Left renal pelvis (tissue), 4 donors: ENCODE measurements around the gene CES2. TPM values are rescaled to one million over a fixed set of nuclear protein-coding genes. Genes with fewer than 3 reads are reported as not detected.
A peak's percentile ranks its signal among the peaks of the same experiment; 100 is the strongest.
"Not testable (repeated sequence)": the region's sequence is repeated elsewhere in the genome, so short reads cannot be mapped to it uniquely, and the experiment has no call there.

Experiments used
- DNase-seq, 4 donors: peaks; one replicate each; pipeline ENCODE4 v3.0.0-alpha.2; 2013; ENCODE audit warnings: low read depth in 4 of 4, low spot score in 3 of 4
- polyA plus RNA-seq, 4 donors: library from polyadenylated mRNA; unstranded; fragments of 120-200 nt; gene quantifications; one replicate each; pipeline ENCODE4 v1.2.1, GENCODE V29; 2013; ENCODE audit not compliant: insufficient read length in 4 of 4

The CES2 gene
- polyA plus RNA-seq, 4 donors, result 28.7 to 48.5 (median 36.1) TPM

DNA sequence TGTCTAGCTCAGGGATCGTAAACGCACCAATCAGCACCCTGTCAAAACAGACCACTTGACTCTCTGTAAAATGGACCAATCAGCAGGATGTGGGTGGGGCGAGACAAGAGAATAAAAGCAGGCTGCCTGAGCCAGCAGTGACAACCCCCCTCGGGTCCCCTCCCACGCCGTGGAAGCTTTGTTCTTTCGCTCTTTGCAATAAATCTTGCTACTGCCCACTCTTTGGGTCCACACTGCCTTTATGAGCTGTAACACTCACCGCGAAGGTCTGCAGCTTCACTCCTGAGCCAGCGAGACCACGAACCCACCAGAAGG lies 39.6 kb downstream of the CES2 start:
- not testable (repeated sequence) for DNase-seq

DNA sequence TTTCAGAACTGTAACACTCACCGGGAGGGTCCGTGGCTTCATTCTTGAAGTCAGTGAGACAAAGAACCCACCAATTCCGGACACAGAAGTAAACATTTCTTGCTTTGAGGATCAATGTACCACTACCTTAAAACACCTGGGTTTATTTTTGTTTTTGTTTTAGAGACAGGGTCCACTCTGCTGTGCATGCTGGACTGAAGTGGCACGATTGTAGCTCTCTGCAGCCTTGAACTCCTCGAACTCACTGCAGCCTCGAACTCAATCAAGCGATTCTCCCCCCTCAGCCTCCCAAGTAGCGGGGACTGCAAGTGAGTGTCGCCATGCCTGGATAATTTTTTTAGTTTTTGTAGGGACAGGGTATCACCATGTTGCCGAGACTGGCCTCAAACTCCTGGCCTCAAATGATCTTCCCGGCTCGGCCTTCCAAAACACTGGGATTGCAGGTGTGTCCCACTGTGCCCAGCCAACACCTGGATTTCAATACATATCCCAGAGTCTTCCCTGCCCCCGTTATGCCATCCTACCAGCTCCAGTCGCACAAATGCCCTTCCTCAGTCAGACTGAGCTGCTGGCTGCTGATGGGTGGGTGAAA lies 40.1 kb downstream of the CES2 start:
- no peak for DNase-seq

DNA sequence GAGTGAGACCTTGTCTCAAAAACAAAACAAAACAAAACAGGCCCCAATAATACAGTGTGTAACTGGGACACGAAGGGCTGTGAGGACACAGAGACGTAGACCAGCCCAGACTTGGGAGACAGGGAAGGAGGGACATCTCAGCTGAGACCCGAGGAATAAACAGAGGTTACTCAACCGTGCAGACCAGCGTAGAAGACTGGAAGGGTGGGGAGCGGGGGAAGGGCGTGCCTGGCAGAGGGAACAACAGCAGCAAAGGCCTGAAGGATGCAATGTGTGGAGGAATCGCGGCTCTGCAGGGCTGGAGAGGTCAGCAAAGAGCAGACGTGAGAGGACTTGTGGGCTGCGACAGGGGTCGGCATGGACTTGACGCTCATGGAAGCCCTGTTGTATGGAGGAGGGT lies 41.4 kb downstream of the CES2 start:
- DNase-seq, result no peak

DNA sequence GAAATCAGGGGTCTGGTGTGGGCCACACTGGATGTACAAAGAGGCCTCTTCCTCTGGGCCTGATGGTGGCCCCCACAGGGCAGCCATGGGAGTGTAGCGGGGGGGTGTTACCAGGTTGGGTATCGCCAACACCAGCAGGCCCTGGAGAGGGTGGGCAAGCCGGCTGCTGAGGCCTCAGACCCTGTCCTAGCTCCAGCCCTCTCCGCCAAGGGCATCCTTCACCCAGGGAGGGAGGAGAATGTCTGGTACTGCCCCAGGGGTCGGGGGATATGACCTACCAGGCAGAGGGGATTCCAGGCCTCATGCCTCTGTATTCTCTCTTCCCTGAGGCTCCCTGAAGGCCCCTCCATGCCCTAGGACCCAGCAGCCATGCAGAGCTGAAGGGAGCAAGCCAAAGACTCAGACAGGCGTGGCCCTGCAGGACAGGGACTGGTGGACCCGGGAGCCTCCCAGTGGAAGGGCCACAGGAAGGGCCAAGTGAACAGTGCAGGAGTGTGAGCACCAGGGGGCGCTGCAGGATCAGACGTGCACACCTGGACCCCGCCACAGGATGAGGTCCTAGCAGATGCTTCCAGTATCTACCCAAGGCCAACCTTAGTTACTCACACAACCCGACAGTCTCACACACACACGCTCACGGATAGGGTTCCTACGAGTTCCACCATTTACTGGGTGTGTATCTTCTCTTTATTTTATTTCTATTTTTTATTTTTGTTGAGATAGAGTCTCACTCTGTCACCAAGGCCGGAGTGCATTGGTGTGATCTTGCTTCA lies 42.2 kb downstream of the CES2 start:
- peak in 2 of 4 donors; percentile 46 to 53 for DNase-seq

DNA sequence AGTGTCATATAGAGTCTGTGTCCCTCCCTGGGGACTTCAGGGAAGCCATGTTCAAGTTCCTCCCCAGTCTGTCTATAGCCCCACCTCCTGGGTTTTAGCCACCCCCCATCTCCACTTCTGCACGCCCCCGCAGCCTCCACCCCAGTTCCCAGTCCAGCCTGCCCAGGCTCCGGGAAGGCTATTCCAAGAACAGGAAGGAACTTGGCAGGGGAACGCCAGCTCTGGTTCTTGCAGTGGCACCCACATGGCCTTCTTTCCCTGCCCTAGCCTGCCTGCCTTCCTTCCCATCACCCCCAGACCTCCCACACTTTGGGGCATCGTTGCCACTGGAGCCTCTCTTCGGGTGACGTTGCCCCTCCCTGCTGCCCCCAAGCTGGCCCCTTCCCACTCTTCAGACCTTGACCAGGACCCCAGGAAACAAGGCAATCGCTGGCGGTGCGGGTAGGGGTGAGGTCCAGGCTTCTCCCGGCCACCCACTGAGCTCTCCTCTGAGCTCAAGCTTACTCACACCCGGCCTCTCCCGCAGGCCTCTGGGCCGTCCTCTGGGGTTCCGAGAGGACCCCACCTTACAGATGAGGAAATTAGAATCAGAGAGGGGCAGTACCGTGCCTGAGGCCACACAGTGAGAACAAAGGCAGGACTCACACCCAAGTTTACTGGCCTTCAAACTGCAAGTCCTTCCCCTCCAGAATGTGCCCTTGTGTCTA lies 43.8 kb downstream of the CES2 start:
- DNase-seq, result no peak

DNA sequence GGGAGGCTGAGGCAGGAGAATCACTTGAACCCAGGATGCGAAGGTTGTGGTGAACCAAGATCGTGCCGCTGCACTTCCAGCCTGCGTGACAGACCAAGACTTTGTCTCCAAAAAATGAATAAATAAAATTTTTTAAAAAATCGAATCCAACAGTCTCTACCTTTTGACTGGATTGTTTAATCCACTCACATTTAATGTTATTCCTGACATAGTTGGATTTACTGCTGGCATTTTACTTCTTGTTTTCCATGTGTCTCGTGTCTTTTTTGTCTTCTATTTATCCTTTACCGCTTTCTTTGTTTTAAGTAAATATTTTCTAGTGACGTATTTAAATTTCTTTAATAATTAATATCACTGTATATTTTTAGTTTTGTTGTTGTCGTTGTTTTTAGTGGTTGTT lies 47.7 kb downstream of the CES2 start:
- DNase-seq, result no peak

DNA sequence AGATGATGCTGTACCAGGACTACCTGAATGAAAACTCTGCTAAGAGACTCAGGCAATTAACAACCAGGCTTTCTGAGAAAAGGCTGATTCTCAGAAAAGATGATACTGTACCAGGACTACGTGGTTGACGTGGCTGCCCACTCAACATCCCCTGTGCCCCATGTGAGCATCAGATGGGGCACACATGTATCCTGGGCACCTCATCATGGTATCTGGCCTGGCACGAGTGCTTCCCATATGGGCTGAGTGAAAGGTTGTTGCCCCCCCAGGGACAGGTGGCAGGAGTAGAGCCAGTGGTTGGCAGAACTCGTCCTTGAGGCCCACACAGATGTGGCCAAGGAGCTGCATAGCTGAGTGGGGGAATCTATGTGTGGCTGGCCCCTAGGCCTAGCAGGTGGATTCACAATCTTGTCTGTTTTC lies 49.6 kb downstream of the CES2 start:
- DNase-seq, result no peak

DNA sequence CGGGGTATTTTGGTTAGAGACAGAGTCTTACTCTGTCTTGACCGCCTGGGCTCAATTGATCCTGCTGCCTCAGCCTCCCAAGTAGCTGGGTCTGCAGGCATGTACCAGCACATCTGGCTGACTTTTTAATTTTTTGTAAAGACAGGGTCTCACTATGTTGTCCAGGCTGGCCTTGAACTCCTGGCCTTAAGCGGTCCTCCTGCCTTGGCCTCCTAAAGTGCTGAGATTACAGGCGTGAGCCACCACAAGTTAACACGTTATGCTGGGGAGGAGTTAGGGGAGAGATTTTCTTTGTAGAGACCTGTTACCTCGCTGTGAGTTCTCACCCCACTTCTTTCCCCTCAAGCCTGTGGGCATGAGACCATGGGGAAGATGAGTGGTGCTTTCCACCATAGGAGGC lies 51.2 kb downstream of the CES2 start:
- DNase-seq, result no peak

DNA sequence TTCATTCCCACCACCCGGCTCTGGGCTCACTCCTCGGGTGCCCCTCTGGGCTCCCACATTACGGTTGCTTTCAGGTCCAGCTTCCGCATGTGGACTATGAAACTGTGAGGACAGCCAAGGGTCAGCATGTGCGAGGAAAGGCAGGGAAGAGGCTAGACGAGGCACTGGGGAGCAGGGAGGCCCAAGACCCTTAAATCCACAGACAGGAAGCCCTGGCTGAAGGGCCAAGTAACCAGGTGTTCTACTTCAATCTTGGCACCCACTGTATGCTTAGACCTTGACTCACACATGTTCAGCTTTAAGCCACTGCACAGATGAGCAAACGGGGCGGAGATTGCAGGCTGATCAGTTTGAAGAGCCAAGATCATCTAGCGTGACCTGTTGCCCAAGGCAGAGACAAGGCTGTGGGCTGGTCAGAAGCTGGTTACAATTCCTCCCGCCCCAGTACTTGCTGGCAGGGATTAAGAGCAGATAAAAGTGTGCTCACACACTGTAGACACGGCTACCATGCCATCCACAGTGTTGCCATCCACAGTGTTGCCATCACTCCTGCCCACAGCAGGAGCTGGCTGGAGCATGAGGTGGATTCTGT lies 53.0 kb downstream of the CES2 start, which contains the start of gene CES4A:
Gene CES4A (plus strand): TSS at position 393 of the 592 bp plus-strand sequence. CDS start 184 bp downstream, at position 577.
- no peak for DNase-seq

DNA sequence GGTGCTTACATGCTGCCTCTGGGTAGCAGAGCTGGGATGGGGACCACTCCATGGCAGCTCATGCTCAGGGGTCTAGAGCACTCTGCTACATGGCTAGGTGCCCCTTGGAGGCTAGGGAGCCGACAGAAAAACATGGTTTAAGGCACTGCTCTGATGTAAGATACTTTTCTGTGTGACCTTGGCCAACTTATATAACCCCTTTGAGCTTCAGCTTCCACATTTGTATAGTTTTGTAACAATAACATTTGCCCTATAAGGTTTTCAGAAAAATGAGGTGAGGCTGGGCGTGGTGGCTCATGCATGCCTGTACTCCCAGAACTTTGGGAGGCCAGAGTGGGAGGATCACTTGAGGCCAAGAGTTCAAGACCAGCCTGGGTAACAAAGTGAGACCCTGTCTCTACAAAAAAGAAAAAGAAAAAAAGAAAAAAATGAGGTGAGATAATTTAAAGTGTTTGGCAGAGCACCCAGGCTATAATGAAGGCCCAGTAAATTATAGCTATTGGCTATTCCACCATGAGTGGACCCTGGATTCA lies 56.3 kb downstream of the CES2 start:
- no peak for DNase-seq

DNA sequence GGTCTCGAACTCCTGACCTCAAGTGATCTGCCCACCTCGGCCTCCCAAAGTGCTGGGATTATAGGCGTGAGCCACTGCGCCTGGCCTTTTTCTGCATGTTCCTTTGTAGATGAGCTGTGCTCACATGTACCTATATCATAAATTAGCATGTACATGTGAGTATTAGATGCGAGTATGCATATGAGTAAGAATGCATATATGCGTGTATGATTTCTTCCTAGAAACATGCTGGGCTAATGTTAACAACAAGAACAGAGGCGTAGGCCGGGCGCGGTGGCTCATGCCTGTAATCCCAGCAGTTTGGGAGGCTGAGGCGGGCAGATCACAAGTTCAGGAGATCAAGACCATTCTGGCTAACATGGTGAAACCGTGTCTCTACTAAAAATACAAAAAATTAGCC lies 58.2 kb downstream of the CES2 start:
- DNase-seq, result not testable (repeated sequence)

Other genes starting within 250 kb of the CES2 start
- 10 to 100 TPM; 21.0 to 67.0 (median 62.7) TPM for gene CMTM4, start 238.8 kb upstream of the CES2 start, polyA plus RNA-seq
- 100 to 1,000 TPM; 109 to 161 (median 128) TPM for gene DYNC1LI2, start 183.9 kb upstream of the CES2 start, polyA plus RNA-seq
- gene TERB1, start 133.9 kb upstream of the CES2 start, polyA plus RNA-seq, result not detected
- 100 to 1,000 TPM in 1 of 4 donors, 10 to 100 TPM in 3; 62.4 to 102 (median 86.8) TPM for gene NAE1, start 104.5 kb upstream of the CES2 start, polyA plus RNA-seq
- under 1 TPM in 2 of 4 donors, not detected in 2; 0.29 to 0.53 TPM for gene CA7, start 91.1 kb upstream of the CES2 start, polyA plus RNA-seq
- 10 to 100 TPM in 3 of 4 donors, 1 to 10 TPM in 1; 7.7 to 16.9 (median 14.0) TPM for gene PDP2, start 55.0 kb upstream of the CES2 start, polyA plus RNA-seq
- gene CDH16, start 16.6 kb upstream of the CES2 start, polyA plus RNA-seq, result 100 to 1,000 TPM in 3 of 4 donors, 1 to 10 TPM in 1; 4.1 to 307 (median 238) TPM
- gene RRAD, start 10.0 kb upstream of the CES2 start, polyA plus RNA-seq, result 1 to 10 TPM; 1.2 to 5.4 (median 2.1) TPM
- gene CIAO2B, start 1.1 kb upstream of the CES2 start, polyA plus RNA-seq, result 100 to 1,000 TPM in 1 of 4 donors, 10 to 100 TPM in 3; 62.2 to 102 (median 84.8) TPM
- gene CES3, start 25.8 kb downstream of the CES2 start, polyA plus RNA-seq, result 1 to 10 TPM in 3 of 4 donors, under 1 TPM in 1; 0.74 to 3.5 (median 2.0) TPM
- gene CES4A, start 53.1 kb downstream of the CES2 start, polyA plus RNA-seq, result 10 to 100 TPM in 2 of 4 donors, 1 to 10 TPM in 2; 6.3 to 13.2 (median 10.3) TPM
- gene CBFB, start 93.6 kb downstream of the CES2 start, polyA plus RNA-seq, result 10 to 100 TPM; 69.3 to 78.9 (median 76.2) TPM
- gene PHAF1, start 174.4 kb downstream of the CES2 start, polyA plus RNA-seq, result 10 to 100 TPM; 21.4 to 28.3 (median 24.6) TPM
- gene B3GNT9, start 215.5 kb downstream of the CES2 start, polyA plus RNA-seq, result 10 to 100 TPM in 3 of 4 donors, 1 to 10 TPM in 1; 8.5 to 40.1 (median 11.6) TPM
- 1 to 10 TPM; 2.9 to 7.5 (median 3.8) TPM for gene TRADD, start 224.4 kb downstream of the CES2 start, polyA plus RNA-seq
- gene FBXL8, start 224.4 kb downstream of the CES2 start, polyA plus RNA-seq, result 1 to 10 TPM; 1.2 to 2.5 (median 1.6) TPM
- 1 to 10 TPM; 1.4 to 5.7 (median 2.3) TPM for gene HSF4, start 229.2 kb downstream of the CES2 start, polyA plus RNA-seq
- gene NOL3, start 235.0 kb downstream of the CES2 start, polyA plus RNA-seq, result 1 to 10 TPM; 2.4 to 7.6 (median 4.9) TPM
- gene MATCAP1, start 248.4 kb downstream of the CES2 start, polyA plus RNA-seq, result 10 to 100 TPM; 29.3 to 61.4 (median 42.3) TPM